HG02981 (cell line): Measurements from ENCODE around the gene COLEC12.
"Not testable (repeated sequence)": the region's sequence is repeated elsewhere in the genome, so short reads cannot be mapped to it uniquely, and the experiment has no call there.

ENCODE experiments used
- ATAC-seq: cut with Tn5 transposase; IDR thresholded peaks from one replicate; pipeline ENCODE4 v1.9.1; 2021; ENCODE audit warnings: mild to moderate bottlenecking, moderate library complexity; ENCODE audit not compliant: unreplicated experiment

Gene COLEC12

GRCh38 chr18:294566-294965, 205.9 kb downstream of the COLEC12 start:
- ATAC-seq, result no peak

- no peak for ATAC-seq
Observed at GRCh38 chr18:293536-293935, 207.0 kb downstream of the COLEC12 start.

GRCh38 chr18:292271-292670, 208.2 kb downstream of the COLEC12 start:
- ATAC-seq, result no peak

- not testable (repeated sequence) for ATAC-seq
Observed at GRCh38 chr18:289970-290369, 210.5 kb downstream of the COLEC12 start.

GRCh38 chr18:289026-289425, 211.5 kb downstream of the COLEC12 start:
- no peak for ATAC-seq

- ATAC-seq, result no peak
Observed at GRCh38 chr18:286515-287310, 213.8 kb downstream of the COLEC12 start.

- no peak for ATAC-seq
Observed at GRCh38 chr18:285817-286216, 214.7 kb downstream of the COLEC12 start.

- ATAC-seq, result no peak
Observed at GRCh38 chr18:275486-275885, 225.0 kb downstream of the COLEC12 start.

- no peak for ATAC-seq
Observed at GRCh38 chr18:274313-274712, 226.2 kb downstream of the COLEC12 start.

GRCh38 chr18:273525-273924, 227.0 kb downstream of the COLEC12 start:
- ATAC-seq, result no peak

- no peak for ATAC-seq
Observed at GRCh38 chr18:272650-273049, 227.9 kb downstream of the COLEC12 start.

- ATAC-seq, result no peak
Observed at GRCh38 chr18:269480-270095, 230.9 kb downstream of the COLEC12 start.

GRCh38 chr18:267688-268552, 232.6 kb downstream of the COLEC12 start, which contains the start of gene THOC1:
THOC1 (minus strand) TSS chr18:268047; CDS start chr18:268019, 28 bp downstream.
- ATAC-seq, result peak; percentile 89

- no peak for ATAC-seq
Observed at GRCh38 chr18:267380-267687, 233.2 kb downstream of the COLEC12 start.
